GM12865 (cell line): Measurements from ENCODE around the gene RPGRIP1L.
"Not testable (repeated sequence)": the region's sequence is repeated elsewhere in the genome, so short reads cannot be mapped to it uniquely, and the experiment has no call there.

Experiments
- DNase-seq: peaks from one replicate; pipeline ENCODE4 v3.0.0; 2010; ENCODE audit warnings: low read depth
- H3K4me3 ChIP-seq: 2 replicates; pipeline ENCODE4 v1.5.1; 2011; ENCODE audit warnings: mild to moderate bottlenecking, low read depth, low read length, control low read depth
- CTCF ChIP-seq: IDR thresholded peaks from 2 replicates; pipeline ENCODE4 v1.5.1; 2011; ENCODE audit warnings: low read length, control low read depth, low read depth, inconsistent platforms; ENCODE audit not compliant: insufficient read depth; ENCODE audit errors: missing control alignments

Gene RPGRIP1L

GRCh38 chr16:53713403-53714204, 9.9 kb upstream of the RPGRIP1L start:
- no peak for TF ChIP-seq CTCF
- H3K4me3 ChIP-seq = no peak overlapping the region
- no peak for DNase-seq

DNA sequence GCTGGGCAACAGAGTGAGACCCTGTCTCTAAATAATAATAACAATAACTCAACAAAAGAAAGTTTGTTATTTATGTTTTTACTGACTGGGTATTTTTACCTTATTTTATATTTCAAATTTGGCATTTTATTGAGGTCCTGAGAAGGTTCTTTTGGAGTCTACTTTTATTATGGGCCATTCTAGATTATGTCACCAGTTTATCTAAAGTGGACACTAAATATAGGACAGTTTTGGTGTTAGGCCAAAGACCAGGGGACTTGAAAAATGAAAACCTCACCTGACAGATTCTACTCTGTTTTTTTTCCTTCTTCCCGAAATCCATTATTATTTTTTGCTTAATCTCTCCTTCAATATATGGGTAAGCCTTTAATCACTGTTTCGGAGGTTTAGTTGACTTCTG, 8.4 kb upstream of the RPGRIP1L start:
- no peak for DNase-seq
- H3K4me3 ChIP-seq = no peak overlapping the region
- TF ChIP-seq CTCF = no peak

DNA sequence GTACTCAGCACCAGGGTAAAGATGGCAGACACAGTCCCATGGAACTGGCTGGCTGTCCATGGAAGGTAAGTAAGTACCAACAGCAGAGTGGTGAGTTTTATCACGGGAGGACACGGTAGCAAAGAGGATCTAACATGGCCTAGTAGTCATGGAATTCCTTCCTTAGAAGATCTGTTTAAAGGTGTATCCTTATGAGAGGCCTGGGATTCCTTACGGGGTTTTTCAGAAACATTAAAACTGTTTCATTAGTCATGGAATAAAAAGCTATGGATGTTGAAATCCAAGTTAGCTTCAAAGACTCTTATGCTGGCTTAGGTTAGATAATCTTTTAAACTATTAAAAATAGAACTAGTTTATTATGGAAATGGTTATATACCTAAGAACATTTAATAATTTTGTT, 7.7 kb upstream of the RPGRIP1L start:
- no peak overlapping the region for H3K4me3 ChIP-seq
- no peak for TF ChIP-seq CTCF
- DNase-seq = no peak

GRCh38 chr16:53708490-53708889, 4.8 kb upstream of the RPGRIP1L start:
- TF ChIP-seq CTCF = no peak
- no peak overlapping the region for H3K4me3 ChIP-seq
- DNase-seq = no peak

- DNase-seq = no peak
- H3K4me3 ChIP-seq = no peak overlapping the region
- no peak for TF ChIP-seq CTCF
Measured at GRCh38 chr16:53707671-53708070, 4.0 kb upstream of the RPGRIP1L start.

DNA sequence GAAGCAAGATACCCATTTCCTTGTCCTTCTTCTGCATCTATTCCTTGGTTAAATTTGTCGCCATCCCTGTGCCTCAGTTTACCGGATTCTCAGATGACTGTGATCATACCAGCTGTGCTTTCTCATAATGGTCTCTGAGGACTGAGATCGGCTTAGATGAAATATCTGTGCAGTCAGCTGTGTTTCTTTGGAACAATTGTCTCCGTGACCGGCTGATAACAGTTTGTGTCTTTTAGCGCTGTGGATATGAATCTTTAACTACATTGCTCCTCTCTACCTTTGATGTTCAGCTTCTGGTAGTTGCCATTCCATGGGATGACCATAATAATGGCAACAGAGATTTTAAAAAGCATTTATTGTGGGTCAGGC, 770 bp upstream of the RPGRIP1L start:
- no peak for TF ChIP-seq CTCF
- peak overlapping the region; percentile 75 for H3K4me3 ChIP-seq
- DNase-seq = no peak

DNA sequence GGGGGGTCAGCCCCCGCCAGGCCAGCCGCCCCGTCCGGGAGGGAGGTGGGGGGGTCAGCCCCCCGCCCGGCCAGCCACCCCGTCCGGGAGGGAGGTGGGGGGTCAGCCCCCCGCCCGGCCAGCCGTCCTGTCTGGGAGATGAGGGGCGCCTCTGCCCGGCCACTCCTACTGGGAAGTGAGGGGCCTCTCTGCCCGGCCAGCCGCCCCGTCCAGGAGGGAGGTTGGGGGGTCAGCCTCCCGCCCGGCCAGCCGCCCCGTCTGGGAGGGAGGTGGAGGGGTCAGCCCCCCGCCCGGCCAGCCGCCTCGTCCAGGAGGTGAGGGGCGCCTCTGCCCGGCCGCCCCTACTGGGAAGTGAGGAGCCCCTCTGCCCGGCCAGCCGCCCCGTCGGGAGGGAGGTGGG, 5.4 kb downstream of the RPGRIP1L start:
- DNase-seq, H3K4me3 ChIP-seq: not testable (repeated sequence)
